GM19351 (cell line): ENCODE measurements around the gene CHST7.

Experiments used
- ATAC-seq: cut with Tn5 transposase; IDR thresholded peaks from one replicate; pipeline ENCODE4 v1.9.1; 2021; ENCODE audit warnings: mild to moderate bottlenecking, moderate library complexity; ENCODE audit not compliant: unreplicated experiment

Gene CHST7

DNA sequence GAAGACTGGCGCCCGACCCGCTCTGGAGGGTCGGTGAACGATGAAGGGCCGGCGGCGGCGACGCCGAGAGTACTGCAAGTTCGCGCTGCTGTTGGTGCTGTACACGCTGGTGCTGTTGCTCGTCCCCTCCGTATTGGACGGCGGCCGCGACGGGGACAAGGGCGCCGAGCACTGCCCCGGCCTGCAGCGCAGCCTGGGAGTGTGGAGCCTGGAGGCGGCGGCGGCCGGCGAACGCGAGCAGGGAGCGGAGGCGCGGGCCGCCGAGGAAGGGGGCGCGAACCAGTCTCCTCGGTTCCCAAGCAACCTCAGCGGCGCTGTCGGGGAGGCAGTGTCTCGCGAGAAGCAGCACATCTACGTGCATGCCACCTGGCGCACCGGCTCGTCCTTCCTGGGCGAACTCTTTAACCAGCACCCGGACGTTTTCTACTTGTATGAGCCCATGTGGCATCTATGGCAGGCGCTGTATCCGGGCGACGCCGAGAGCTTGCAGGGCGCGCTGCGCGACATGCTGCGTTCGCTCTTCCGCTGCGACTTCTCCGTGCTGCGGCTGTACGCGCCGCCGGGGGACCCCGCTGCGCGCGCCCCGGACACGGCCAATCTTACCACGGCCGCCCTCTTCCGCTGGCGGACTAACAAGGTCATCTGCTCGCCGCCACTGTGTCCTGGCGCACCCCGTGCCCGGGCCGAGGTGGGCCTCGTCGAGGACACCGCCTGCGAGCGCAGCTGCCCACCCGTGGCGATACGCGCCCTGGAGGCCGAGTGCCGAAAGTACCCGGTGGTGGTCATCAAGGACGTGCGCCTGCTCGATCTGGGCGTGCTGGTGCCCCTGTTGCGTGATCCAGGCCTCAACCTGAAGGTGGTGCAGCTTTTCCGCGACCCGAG is 568 bp downstream of the CHST7 start:
- ATAC-seq: no peak

- peak; percentile 23 for ATAC-seq
Measured at GRCh38 chrX:46574774-46575381, 1.3 kb downstream of the CHST7 start.

DNA sequence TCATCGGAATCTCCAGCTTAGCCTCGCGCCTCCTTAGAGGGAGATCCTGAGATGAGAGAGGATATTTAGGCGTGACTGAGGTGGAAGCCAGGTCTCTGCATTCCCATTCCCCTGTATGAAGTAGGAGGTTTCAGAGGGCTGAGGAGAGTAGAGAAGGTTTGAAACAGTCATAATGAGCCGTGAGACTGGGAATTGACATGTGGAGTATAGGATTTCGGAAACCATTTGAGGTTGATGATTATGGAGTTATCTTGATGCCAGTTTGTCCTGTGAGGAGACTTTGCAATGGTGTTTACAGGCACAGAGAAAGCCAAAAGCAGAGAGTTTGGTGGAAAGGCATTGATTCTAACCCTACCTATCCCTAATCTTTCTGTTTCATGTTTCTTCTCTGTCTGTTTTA is 2.0 kb downstream of the CHST7 start:
- ATAC-seq: no peak

- no peak for ATAC-seq
Measured at GRCh38 chrX:46575991-46576392, 2.4 kb downstream of the CHST7 start.

DNA sequence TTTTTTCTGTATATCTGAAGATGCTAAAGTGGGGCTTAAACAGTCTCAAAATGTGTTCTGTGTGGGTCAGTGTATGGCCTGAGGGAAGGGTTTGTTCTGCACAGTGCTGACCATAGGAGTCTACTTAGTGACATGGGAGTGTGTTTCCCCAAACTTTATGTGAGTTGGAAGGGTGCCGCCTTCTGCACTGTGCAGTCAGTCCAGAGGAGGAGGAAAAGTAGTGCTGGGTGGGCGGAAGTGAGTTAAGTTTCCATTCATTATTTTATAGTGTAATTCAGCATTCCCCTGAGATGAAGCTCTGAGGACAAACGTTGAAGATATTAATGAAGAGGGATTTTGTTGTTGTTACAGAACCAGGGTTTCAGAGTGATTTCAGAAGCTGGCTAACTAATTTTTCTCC is 2.9 kb downstream of the CHST7 start:
- no peak for ATAC-seq

GRCh38 chrX:46577221-46578005 is 3.8 kb downstream of the CHST7 start:
- ATAC-seq: no peak

DNA sequence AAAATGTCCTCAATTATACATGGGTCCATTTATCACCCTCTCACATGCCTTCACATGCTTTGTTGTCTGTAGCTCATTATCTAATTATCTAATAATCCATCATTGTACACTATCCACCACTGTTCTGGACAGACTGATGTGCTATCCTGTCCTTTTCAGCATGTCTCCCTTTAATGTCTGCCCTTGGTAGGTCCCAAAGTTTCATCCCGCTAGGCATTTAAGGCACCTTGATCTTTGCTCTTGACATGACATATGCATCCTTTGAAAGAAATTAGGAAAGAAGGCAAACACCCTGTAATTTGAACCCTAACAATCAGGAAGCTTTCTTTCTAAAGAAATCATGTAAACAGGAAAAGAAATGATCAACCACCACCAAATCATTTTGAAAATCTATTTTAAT is 5.7 kb downstream of the CHST7 start:
- ATAC-seq: no peak

DNA sequence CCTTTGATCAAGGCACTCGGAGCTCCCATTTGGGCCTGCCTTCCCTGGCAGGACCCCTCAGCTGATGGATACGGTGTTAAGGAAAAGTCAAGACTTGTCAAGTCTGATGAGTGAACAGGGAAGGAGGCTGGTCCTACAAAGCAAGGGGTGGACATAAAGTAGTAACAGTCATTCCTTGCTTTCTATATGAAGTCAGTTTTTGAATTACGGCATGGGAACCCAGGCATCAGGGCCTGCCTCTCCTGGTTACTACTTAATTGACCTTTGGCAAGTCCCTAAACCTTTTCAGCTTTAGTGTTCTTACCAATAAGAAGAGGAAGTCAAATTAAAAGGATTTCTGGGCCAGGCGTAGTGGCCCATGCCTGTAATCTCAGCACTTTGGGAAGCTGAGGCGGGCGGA is 7.0 kb downstream of the CHST7 start:
- no peak for ATAC-seq

GRCh38 chrX:46582325-46582724 is 8.8 kb downstream of the CHST7 start:
- ATAC-seq: no peak

DNA sequence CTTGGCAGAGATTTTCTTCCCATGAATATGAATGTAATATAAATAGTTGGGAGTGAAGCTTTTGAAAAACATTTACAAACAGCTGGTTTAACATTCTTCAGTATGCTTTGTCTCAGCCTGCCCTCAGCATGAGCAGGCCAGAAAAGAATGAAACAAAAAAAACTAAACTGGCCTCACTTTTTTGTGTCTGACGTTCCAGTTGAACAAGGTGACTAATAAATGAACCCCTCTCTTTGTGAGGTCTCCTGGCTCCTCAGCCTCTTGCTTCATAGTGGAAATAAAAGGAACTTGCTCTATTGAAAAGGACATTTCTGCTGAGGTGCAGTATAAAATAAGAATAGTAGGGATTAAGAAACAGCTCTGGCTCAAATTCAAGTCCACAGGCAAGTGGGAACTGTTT is 9.4 kb downstream of the CHST7 start:
- no peak for ATAC-seq

- no peak for ATAC-seq
Measured at GRCh38 chrX:46584736-46585135, 11.2 kb downstream of the CHST7 start.

- ATAC-seq: peak; percentile 87
Measured at GRCh38 chrX:46587158-46587557, 13.6 kb downstream of the CHST7 start.

DNA sequence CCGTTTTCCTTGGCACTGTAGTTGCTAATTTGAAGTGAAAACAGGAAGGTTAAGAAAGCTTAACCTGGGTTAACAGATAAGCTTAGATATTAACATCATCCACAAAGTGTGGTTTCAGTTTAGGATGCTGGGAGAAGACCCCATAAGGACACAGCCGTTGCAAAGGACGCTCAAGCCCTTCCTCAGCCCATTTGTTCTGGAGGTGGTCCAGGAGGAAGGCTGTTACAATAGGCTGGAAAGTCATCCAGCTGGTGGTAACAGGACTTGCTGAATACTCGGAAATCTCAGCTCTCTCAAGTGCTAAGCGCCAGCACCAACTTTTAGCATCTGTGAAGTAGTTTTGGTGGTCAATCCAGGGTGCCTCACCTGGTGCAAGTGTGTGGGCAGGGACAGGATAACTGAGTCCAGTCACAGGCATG is 14.2 kb downstream of the CHST7 start:
- ATAC-seq: no peak

DNA sequence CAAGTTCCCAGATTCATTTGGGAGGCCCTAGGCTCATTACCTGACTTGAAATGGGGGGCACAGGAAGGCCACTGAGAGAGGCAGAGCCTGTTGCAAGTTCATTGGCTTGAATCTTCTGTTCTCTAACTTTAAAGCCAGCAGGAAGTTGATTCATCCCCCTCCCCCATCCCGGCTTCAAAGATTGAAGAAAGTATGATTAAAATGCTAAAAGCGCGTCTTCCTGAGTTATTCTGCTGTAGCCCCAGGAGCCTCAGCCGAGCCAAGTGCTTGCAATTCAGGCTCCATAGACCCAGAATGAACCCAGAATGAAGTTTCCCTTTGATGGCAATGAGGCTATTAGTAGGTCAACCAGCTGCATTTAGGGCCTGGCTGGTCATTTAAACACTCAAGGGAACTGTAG is 14.7 kb downstream of the CHST7 start:
- ATAC-seq: no peak

GRCh38 chrX:46589977-46590723 is 16.6 kb downstream of the CHST7 start:
- ATAC-seq: no peak

- no peak for ATAC-seq
Measured at GRCh38 chrX:46595084-46595483, 21.5 kb downstream of the CHST7 start.

GRCh38 chrX:46597208-46597607 is 23.6 kb downstream of the CHST7 start:
- ATAC-seq: no peak

GRCh38 chrX:46597771-46598170 is 24.2 kb downstream of the CHST7 start:
- no peak for ATAC-seq

DNA sequence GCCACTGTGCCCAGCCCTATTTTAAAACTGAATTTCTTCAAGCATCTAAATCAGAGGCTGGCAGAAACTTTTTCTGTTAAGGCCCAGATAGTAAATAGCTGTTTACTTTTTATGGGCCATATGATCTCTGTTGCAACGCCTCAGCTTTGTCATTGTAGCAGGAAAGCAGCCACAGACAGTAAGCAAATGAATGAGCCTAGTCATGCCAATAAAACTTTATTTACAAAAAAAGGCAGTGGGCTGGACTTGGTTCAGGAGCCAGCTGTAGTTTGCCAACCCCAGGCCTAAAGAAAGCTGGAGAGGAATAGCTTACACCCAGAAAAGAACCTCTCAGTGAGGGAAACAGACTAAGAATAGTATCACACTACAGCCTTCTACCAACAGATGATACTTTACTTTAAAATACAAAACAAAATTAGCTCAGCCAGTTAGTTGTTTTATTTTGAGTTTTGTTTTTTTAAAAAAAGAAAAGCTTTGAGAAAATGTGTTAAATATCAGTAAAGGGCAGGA is 25.5 kb downstream of the CHST7 start:
- no peak for ATAC-seq

- ATAC-seq: no peak
Measured at GRCh38 chrX:46601283-46601682, 27.7 kb downstream of the CHST7 start.
